ENCODE results near the gene IP6K3.

DNA sequence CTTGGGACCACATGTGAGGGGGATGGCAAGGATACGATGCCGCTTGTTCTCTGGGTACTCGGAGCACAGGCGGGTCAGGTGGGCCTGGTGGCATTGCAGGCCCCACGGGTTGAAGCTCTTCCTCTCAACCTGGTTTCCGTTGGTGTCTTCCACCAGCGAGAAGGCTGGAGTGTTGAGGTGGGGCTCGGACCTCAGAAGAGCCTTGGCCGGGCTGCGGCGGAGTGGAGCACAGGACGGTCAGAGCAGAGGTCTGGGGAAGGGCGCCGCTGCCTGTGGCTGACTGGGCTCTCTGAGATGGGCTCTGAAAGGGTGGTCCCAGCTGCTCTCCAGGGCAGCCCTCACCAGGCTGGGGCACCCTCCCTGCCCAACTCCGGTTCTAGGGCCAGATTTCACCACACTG, 20.0 kb downstream of the IP6K3 start:
- TF ChIP-seq EZH2 (IDR thresholded peaks at IDR 0.05), result no peak
- TF ChIP-seq POLR2AphosphoS5 (IDR thresholded peaks at IDR 0.05; ENCODE audit: borderline replicate concordance, low read depth, low read length), result no peak
- TF ChIP-seq FOXP2 (optimal IDR thresholded peaks at IDR 0.05; ENCODE audit: control extremely low read depth, extremely low read length, insufficient read depth), result no peak
